Dermis microvascular lymphatic vessel endothelial cell (primary cell): ENCODE data around the gene KCNK10. TPM values are rescaled to one million over a fixed set of nuclear protein-coding genes. Genes with fewer than 3 reads are reported as not detected.
"Not testable (repeated sequence)": the region's sequence is repeated elsewhere in the genome, so short reads cannot be mapped to it uniquely, and the experiment has no call there.

Experiments used
- DNase-seq, 2 donors: peaks; one replicate each; pipeline versions ENCODE4 v3.0.0 to v3.0.0-alpha.2; 2010; ENCODE audit warnings: low read depth in 2 of 2
- total RNA-seq: library from RNA; depleted of rRNA; stranded (reverse); fragments of >200 nt; gene quantifications from 2 replicates; pipeline ENCODE4 v1.2.1, GENCODE V29; 2014

Gene KCNK10
- total RNA-seq, 1 donor from 2014 or later, result not detected

GRCh38 chr14:88270776-88271175 lies 52.3 kb downstream of the KCNK10 start:
- DNase-seq, result no peak

GRCh38 chr14:88269806-88270420 lies 53.2 kb downstream of the KCNK10 start:
- DNase-seq, result no peak

GRCh38 chr14:88266474-88266873 lies 56.6 kb downstream of the KCNK10 start:
- DNase-seq, result no peak

GRCh38 chr14:88264116-88264515 lies 59.0 kb downstream of the KCNK10 start:
- DNase-seq, result no peak

- not testable (repeated sequence) for DNase-seq
Measured at GRCh38 chr14:88261302-88261701, 61.8 kb downstream of the KCNK10 start.

GRCh38 chr14:88258021-88258420 lies 65.0 kb downstream of the KCNK10 start:
- no peak for DNase-seq

- no peak for DNase-seq
Measured at GRCh38 chr14:88256997-88257950, 65.8 kb downstream of the KCNK10 start.

- no peak for DNase-seq
Measured at GRCh38 chr14:88255798-88256197, 67.3 kb downstream of the KCNK10 start.

- no peak for DNase-seq
Measured at GRCh38 chr14:88255196-88255595, 67.9 kb downstream of the KCNK10 start.

- DNase-seq, result no peak
Measured at GRCh38 chr14:88252498-88252897, 70.6 kb downstream of the KCNK10 start.

- no peak for DNase-seq
Measured at GRCh38 chr14:88251650-88252049, 71.4 kb downstream of the KCNK10 start.

GRCh38 chr14:88249266-88249665 lies 73.8 kb downstream of the KCNK10 start:
- no peak for DNase-seq

- DNase-seq, result no peak
Measured at GRCh38 chr14:88248606-88249005, 74.5 kb downstream of the KCNK10 start.

- DNase-seq, result no peak
Measured at GRCh38 chr14:88247228-88247627, 75.8 kb downstream of the KCNK10 start.

GRCh38 chr14:88245321-88245720 lies 77.7 kb downstream of the KCNK10 start:
- DNase-seq, result no peak

GRCh38 chr14:88243946-88244345 lies 79.1 kb downstream of the KCNK10 start:
- no peak for DNase-seq

GRCh38 chr14:88242446-88242845 lies 80.6 kb downstream of the KCNK10 start:
- DNase-seq, result no peak

GRCh38 chr14:88241810-88242209 lies 81.3 kb downstream of the KCNK10 start:
- DNase-seq, result no peak

GRCh38 chr14:88234442-88234841 lies 88.6 kb downstream of the KCNK10 start:
- no peak for DNase-seq

- peak in 1 of 2 donors; percentile 14 for DNase-seq
Measured at GRCh38 chr14:88233915-88234314, 89.2 kb downstream of the KCNK10 start.

GRCh38 chr14:88232771-88233170 lies 90.3 kb downstream of the KCNK10 start:
- no peak for DNase-seq

GRCh38 chr14:88231603-88232002 lies 91.5 kb downstream of the KCNK10 start:
- no peak for DNase-seq

GRCh38 chr14:88229428-88229827 lies 93.6 kb downstream of the KCNK10 start:
- DNase-seq, result no peak
